GM18507 (cell line): ENCODE data around the gene NKAIN4.

ENCODE experiments used
- DNase-seq: peaks from one replicate; pipeline ENCODE4 v3.0.0; 2011; ENCODE audit warnings: low read depth; ENCODE audit not compliant: insufficient read length; ENCODE audit errors: extremely low spot score
- FAIRE-seq: peaks from 2 replicates; lab custom pipeline; 2011; peaks lifted over from hg19 to GRCh38; lab: Jason Lieb, UNC

The NKAIN4 gene

GRCh38 chr20:63277466-63278272 is 23.4 kb upstream of the NKAIN4 start:
- DNase-seq (no peak), FAIRE-seq (no peak)

DNA sequence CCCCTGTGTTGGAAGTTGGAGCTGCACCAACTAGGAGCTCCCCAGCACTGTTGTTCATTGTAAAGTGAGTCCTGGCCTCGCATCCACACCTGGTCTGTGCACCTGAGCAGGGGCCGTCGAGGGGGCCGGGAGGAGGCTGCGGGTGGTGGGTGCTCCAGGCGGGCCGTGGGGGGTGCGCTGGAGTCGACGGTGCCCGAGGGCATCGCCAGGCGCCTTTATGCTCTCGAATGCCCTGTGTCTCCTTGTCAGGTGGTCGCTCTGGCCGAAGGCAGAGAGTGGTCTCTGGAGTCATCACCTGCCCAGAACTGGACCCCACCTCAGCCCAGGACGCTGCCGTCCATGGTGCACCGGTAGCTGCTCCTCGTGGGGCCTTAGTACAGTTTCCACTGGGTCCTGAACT is 22.7 kb upstream of the NKAIN4 start:
- FAIRE-seq (no peak), DNase-seq (no peak)

- DNase-seq, result no peak
- FAIRE-seq, result no peak
These were observed 21.6 kb upstream of the NKAIN4 start for GRCh38 chr20:63275825-63276224.

DNA sequence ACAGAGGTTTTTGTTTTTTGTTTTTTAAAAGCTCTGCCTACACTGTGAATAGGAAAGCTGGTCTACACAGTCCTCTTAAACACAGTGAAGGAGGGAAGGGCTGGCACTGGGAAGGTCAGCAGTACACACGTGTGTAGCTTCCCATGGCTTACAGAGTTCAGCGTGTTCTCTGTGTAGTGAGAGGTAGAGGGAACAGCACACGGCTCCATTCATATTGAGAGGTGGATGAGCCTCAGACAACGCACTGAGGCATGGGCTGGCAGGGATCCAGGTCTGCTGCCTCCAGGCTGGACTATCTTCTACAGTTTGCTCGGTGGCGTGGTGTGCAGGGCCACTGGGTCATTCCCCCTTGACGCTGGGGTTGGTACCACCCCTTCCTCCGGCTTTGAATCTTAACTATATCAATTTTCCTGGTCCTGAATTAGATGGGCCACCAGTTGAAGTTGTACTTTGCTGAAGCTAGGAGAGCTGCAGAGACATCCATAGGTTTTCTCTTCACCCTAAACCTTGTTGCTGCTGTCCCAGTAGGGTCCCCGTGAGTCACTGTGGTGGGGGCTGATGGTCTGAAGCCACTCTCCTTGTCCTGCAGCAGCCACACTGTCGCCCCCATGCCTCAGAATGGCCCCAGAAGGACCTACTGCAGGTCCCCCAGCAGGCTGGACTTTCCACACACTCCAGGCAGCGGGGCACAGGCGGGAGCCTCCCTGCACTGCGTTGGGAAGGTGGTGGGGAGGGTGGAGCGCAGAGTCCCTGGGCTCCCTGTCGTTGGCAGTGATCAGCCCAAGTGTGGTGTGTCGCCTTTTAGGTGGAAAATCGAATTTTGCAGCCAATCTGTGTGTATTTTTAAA is 20.3 kb upstream of the NKAIN4 start:
- no peak for DNase-seq
- FAIRE-seq, result no peak

- FAIRE-seq (no peak), DNase-seq (no peak)
These were observed 19.5 kb upstream of the NKAIN4 start for GRCh38 chr20:63273635-63274380.

- DNase-seq, result no peak
- no peak for FAIRE-seq
These were observed 18.9 kb upstream of the NKAIN4 start for GRCh38 chr20:63273059-63273579.

- peak; percentile 78 for FAIRE-seq
- peak; percentile 96 for DNase-seq
These were observed 18.1 kb upstream of the NKAIN4 start, which contains the start of gene ARFGAP1 for GRCh38 chr20:63272105-63273058. ARFGAP1 (plus strand) TSS chr20:63272813; CDS start chr20:63275581, 2,768 bp downstream.

- DNase-seq, result no peak
- no peak for FAIRE-seq
These were observed 16.5 kb upstream of the NKAIN4 start for GRCh38 chr20:63270606-63271325.

DNA sequence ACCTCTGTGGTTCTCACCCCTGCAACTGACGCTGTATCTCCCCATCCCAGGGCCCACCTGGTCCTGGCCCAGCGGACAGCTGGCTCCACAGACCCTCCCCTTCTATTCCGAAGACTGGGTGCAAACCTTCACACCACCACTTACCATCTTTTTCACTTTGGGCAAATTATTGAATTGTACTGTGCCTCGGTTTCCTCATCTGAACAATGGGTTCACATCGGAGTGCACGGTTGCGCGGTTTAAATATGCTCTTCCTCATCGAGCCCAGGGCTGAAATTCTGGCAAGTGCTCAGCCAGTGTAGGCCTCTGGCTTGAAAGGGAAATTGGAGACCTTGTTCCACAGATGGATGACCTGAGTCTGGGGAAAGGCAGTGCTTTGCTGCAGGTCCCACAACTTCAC is 15.5 kb upstream of the NKAIN4 start:
- FAIRE-seq, result no peak
- DNase-seq, result no peak

- FAIRE-seq (no peak), DNase-seq (no peak)
These were observed 14.6 kb upstream of the NKAIN4 start for GRCh38 chr20:63268671-63269439.

- DNase-seq, result no peak
- no peak for FAIRE-seq
These were observed 14.0 kb upstream of the NKAIN4 start for GRCh38 chr20:63268256-63268655.

GRCh38 chr20:63267691-63268090 is 13.4 kb upstream of the NKAIN4 start:
- FAIRE-seq (no peak), DNase-seq (no peak)

DNA sequence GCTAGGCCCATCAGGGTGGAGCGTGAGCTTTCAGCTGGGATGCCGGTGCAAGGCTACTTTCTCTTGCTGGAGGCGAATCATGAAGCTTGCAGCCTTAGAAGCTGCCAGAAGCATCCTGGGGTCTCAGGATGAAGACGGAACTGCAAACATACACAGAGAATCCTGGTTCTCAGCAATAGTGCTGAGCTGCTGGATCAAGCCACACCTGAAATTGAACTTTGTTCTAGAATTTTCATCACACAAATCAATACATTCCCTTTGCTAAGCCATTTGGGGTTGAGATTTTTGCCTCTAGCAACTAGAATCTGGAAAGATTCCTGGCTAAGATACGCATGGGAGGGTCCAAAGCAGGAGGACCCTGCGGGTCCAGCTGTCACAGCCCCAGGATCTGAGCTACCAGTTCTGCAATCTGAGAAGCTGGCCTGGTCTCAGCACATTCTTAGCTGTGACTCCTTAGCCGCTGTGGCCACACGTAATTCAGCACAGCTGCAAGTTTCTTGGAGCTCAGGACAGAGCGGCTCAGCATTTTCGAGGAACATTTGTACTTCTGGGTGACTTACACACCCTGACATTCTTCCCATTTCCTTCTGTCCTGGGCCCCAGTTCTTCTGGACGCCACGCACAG is 11.7 kb upstream of the NKAIN4 start:
- DNase-seq (no peak), FAIRE-seq (no peak)

DNA sequence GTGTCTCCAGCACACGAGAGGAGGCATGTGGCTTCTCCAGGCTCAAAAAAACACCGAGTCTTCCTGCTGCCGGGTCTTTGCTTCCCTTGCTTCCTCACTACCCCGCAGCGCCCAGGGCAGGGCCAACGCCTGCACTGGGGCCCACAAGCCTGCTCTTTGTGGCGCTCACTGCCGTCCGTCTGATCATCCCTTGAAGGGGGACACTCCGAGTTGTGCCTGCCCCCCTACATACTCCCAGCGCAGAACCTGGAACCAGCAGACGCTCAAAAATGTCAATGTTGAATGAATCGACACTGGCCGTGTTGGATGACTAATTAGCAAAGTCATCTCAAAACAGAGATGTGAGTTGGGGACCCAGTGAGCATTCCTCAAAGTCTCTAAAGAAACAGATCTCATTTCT is 10.3 kb upstream of the NKAIN4 start:
- FAIRE-seq, result no peak
- no peak for DNase-seq

DNA sequence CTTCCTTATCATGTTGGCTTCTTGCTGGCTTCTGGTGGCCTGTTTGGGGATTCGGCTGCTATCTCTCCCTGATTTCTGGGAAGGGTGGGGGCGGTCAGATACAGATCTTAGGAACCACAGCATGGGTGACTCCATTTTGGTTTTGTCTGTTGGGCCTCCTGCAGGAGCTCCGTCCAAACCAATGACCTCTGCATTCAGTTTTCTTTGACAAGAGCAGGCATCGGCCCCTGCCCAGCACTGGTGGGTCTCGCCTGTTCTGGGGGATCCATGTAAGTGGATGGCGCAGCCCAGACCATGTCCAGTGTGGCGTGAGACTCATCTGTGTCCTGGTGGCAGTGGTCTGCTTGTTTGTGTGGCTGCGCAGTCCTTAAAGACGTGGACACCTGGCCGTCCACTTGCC is 9.7 kb upstream of the NKAIN4 start:
- FAIRE-seq (no peak), DNase-seq (no peak)

- DNase-seq (no peak), FAIRE-seq (no peak)
These were observed 8.6 kb upstream of the NKAIN4 start for GRCh38 chr20:63262836-63263235.
